ENCODE results near the gene RNASEL.
"Not testable (repeated sequence)": the region's sequence is repeated elsewhere in the genome, so short reads cannot be mapped to it uniquely, and the experiment has no call there.

Gene RNASEL, protein sequence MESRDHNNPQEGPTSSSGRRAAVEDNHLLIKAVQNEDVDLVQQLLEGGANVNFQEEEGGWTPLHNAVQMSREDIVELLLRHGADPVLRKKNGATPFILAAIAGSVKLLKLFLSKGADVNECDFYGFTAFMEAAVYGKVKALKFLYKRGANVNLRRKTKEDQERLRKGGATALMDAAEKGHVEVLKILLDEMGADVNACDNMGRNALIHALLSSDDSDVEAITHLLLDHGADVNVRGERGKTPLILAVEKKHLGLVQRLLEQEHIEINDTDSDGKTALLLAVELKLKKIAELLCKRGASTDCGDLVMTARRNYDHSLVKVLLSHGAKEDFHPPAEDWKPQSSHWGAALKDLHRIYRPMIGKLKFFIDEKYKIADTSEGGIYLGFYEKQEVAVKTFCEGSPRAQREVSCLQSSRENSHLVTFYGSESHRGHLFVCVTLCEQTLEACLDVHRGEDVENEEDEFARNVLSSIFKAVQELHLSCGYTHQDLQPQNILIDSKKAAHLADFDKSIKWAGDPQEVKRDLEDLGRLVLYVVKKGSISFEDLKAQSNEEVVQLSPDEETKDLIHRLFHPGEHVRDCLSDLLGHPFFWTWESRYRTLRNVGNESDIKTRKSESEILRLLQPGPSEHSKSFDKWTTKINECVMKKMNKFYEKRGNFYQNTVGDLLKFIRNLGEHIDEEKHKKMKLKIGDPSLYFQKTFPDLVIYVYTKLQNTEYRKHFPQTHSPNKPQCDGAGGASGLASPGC

DNA sequence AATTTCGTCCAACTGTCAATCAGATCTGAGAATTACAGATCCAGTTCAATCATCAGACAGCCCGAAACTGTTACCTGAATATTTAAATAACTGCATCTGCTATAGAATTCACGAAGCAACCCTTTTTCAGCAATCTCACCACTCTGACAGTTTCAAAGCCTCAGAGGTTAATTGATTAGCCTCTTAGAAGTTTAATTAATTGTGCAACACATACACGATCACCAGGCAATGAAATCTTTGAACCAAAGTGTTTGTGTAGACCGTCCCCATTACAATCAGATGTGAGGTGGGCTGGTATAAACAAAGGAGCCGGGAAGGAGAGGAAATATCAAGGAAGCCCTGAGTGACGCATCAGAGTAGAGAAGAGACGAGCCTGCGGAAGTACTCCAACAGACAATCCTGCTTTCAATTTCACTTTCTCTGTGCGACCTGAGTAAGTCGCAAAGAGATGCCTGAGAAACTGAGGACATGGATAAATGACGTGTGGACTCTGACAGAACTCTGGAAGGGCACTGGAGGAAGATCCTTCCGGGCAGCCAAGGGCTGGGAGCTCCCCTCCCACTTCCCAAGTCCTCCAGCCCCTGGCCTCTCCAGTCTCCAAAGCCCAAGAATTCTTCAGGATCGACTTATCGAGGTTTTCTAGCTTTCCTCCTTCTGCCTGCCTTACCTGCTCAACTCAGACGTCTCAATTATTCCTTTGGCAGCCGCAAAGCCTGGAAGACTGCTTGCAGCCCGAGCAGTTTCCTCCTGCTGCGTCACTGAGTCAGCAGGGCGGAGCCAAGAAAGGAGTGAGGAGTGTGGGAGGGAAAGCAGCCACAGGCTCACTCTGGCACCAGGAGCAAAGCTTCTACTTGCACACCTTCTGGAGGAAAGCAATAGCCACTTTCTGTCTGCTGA lies at the start of gene RNASEL:
Gene RNASEL, minus strand, starts transcription at position 757 of the 897 bp plus-strand sequence. CDS start 2,450 bp downstream, outside the sequence.
- no peak for DNase-seq (ENCODE audit: low read depth in 2 of 2)

DNA sequence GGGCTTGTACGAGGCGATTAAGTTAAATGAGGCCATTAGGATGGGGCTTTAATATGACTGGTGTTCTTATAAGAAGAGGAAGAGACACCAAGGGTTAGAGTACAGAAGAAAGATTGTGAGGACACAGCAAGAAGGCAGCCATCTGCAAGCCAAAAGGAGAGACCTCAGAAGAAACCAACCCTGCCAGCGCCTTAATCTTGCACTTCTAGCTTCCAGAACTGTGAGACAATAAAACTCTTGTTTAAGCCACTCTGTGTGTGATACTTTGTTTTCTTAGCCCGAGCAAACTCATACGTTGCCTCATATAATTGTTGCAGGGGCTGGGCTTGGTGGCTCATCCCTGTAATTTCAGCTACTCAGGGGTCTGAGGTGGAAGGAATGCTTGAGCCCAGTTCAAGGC lies 48.7 kb upstream of the RNASEL start:
- no peak for DNase-seq (ENCODE audit: low read depth in 2 of 2)

DNA sequence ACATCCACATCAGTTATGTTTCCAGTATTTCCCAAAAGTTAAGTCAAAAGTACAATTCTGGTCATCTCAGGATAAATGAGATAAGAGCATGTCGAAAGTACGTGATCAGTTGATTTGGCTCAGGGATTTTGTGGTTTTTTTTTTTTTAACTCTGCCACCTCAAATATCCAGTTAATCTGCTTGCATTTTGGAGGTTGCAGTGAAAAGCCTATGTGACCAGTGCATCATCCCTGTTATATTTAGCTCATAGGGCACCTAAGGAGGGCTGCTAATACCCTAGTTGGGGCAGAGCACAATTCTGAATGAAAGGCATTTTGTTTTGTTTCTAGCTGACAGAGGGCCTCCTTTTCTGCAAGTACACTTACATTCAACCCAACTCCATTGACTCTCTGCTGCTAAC lies 46.8 kb upstream of the RNASEL start:
- DNase-seq (ENCODE audit: low read depth in 2 of 2), result no peak

DNA sequence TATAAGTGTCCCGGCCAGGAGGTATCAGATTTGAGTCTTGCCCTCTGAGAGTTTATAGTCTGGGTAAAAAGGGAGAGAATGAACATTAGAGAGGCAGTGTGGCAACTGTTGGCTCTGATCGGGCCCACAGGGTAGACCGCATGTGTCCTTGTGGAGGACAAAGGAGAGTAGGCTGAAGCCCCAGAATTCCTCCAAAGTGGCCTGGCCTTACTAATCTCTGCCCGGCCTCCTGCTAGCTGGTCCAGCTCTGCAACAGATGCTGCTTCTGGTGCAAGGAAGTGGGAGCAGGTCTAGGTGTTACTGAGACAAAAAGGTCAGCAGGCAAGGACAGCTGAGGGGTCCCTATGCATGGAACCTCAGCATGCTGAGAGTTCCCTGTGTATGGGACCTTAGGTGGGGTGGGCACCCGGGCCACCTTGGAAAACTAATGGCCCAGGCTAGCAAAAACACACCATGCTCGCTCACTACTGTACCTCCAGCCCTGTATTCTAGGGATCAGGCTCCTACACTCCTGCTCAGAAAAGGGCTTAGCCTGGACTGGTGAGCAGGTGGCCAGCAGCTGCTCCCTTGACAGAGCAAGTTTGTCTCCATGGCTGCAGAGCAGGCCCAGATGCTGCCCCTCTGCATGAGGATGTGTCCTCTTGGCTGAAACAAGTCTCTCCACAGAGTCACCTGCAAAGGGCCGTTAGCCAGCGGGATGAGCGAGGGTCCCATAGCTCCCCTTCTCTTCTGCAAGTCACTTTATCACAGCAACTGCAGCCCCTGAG lies 45.4 kb upstream of the RNASEL start:
- DNase-seq (ENCODE audit: low read depth in 2 of 2), result no peak

DNA sequence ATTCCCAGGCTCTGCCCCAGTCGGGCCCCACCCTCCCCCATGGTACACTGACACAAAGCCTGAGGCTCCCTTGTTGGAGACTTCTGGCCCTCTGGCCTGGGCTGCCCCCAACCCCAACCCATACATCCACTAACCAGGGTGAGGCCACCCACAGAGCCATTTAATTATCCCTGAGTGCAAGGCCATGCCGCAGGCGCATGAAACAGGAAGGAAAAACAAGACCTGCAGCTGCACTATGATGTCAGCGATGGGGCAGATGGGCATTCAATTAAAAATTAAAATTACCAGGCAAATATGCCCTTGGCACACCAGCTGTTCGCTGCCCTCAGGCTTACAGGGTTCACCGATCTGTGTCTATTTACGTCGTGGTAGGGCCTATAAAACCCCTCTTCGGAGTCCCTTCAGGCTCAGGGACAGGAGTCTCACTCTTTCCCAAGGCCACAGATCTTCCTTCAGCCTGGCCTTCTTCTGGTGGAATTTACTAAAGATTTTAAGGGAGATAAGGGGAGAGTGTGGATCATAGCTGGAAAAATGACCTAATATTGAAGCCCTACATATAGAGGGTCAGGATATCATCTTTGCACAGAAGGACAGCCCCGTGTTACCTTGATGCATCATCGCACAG lies 44.7 kb upstream of the RNASEL start:
- no peak for DNase-seq (ENCODE audit: low read depth in 2 of 2)

DNA sequence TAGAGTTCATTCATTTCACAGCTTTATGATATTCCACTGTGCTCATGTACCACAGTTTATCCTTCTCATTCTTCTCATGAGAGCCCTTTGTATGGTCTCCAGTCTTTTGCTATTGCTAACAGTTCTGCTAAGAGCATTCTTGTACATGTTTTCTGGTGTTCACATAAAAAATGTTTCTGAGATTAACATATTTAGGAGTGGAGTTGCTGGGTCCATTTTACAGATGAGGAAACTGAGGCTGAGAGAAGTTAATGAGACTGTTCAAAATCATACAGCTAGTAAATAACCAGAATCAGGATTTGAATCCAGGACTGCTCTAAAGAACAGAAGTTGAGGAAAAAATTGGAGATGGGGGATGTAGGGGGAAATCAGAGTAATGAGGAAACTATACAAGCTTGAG lies 44.0 kb upstream of the RNASEL start:
- DNase-seq (ENCODE audit: low read depth in 2 of 2), result no peak

DNA sequence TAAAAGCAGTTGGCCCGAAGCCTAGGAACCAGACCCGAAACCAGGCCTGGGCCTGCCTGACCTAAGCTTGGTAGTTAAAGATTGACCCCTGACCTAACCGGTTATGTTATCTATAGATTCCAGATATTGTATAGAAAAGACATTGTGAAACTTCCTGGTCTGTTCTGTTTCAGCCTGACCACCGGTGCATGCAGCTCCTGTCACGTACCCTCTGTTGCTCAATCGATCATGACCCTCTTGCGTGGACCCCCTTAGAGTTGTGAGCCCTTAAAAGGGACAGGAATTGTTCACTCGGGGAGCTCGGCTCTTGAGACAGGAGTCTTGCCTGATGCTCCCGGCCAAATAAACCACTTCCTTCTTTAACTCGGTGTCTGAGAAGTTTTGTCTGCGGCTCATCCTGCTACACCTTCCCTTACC lies 43.4 kb upstream of the RNASEL start:
- not testable (repeated sequence) for DNase-seq (ENCODE audit: low read depth in 2 of 2)

DNA sequence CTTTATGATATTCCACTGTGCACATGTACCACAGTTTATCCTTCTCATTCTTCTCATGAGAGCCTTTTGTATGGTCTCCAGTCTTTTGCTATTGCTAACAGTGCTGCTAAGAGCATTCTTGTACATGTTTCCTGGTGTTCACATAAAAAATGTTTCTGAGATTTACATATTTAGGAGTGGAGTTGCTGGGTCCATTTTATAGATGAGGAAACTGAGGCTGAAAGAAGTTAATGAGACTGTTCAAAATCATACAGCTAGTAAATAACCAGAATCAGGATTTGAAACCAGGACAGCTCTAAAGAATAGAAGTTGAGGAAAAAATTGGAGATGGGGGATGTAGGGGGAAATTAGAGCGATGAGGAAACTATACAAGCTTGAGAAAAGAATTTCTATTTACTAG lies 42.9 kb upstream of the RNASEL start:
- no peak for DNase-seq (ENCODE audit: low read depth in 2 of 2)

DNA sequence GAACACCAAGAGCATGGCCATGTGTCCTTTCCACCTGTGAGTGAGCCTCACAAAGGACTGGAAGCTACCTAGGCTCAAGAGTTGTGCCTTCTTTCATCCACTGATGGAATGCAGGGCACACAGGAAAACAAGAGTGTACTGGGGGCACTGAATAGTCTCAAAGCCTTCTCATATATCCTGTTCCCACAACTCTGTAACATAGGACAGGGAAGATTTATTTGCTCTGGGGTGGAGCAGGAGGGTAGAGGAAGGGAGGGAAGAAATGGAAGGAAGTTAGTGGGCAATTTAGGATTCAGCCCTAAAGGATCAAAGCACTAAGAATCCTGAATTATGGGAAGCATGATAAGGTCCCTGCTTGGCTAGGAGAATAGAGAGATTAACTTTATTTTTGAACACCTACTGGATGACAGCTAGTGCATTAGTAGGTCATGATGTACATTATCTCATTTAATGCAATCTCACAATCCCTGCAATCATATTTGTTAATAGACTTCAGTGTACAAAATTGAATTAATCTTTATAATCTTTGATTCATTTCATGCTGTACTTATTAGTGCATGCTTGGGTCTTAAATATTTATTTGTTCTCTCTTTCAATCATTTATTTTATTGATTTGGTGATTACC lies 42.1 kb upstream of the RNASEL start:
- no peak for DNase-seq (ENCODE audit: low read depth in 2 of 2)

DNA sequence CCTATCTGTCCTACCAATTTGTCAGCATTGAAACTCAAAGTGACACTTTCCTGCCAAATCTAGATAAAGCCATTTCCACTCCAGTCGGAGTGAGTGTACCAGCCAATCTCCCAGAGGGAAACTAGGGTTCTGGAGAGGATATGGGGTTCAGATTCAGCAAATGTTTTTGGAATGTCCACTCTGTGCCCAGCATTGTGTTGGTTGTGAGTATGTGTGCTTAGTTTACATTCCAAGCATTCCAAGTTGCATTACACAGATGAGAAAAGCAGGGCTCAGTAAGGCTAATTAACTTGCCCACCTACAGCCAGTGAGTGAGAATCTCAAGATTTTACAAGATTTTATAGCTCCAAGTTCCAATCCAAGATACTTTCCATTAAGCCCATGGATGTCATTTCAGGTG lies 41.5 kb upstream of the RNASEL start:
- DNase-seq (ENCODE audit: low read depth in 2 of 2), result no peak

DNA sequence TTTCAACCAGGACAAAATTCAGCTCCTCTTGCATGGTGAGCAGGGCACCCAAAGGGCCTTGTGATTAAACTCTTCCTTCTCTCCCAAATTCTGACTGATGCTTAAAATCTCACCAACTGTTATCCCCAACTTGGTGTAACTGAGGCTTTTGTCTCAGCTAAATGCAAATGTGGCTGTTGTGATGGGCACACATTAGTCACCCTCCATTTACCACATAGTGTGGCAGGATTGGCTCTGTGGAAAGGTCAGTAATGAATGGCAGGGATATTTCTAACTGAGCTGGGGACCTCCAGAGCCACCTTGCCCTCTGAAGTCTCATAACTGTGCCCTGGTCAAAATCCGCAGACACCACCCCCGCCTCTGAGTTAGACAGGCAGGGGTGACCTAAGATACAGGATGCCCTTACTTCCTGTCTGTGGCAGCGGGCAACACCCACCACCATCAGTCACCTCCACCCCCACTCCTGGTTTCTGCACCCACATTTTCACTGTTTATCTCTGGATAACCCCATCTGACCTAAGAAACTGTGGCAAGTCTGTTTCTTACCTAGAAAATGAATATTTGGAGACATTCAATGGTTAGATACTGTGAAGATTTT lies 40.5 kb upstream of the RNASEL start:
- DNase-seq (ENCODE audit: low read depth in 2 of 2), result peak; percentile 47 to 57

DNA sequence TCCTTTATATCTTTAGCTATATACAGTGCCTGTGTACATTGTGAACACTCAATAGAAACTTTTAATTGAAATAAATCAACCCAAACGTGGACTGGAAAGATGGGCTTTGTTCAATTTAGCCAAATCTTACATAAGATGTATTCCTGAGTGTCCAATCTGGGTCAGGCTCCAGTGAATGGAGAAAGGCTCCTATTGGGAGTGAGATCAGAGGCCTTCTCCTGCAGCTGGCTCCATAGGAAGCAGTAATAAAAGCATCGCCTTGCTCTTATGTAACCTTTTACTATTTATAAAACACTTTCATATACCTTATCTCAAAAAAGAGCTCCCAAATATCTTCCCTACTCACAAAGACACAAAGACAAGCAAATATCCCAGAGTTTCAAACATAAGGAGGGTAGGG lies 40.0 kb upstream of the RNASEL start:
- DNase-seq (ENCODE audit: low read depth in 2 of 2), result no peak

DNA sequence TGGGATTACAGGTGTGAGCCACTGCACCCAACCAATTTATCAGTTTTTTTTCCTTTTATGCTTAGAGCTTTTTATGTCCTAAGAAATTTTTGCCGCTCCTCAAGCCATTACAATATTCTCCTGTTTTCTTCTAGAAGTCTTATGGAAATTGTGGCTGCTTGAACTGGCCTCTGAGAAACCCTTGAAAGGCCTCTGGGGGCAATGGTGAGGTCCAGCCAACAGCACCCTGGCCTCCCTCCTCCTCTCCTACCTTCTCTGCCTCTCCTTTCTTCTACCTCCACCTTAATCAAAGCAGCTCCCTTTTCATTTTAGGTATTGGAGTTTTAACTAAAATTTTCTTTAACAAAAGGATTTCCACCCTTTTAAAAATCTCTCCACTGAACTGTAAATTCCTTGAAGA lies 39.6 kb upstream of the RNASEL start:
- DNase-seq (ENCODE audit: low read depth in 2 of 2), result no peak

DNA sequence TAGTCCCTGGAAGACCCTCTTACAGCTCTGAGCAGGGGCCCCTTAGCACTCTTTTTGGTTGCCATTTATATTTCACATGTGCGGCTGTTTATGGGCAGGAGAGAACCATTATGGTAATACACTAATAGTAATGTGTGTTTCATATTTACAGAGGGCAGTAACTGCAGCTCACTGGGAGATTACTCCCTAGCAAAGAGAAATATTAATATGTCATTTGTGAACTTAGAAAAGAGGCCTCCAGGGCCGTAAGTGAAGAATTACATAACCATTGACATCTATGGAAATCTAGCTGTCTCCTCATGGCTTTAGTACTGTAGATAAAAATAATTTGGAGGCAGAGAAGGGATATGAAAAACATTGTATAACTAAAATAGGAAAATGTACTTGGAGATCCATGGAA lies 38.6 kb upstream of the RNASEL start:
- DNase-seq (ENCODE audit: low read depth in 2 of 2), result no peak

DNA sequence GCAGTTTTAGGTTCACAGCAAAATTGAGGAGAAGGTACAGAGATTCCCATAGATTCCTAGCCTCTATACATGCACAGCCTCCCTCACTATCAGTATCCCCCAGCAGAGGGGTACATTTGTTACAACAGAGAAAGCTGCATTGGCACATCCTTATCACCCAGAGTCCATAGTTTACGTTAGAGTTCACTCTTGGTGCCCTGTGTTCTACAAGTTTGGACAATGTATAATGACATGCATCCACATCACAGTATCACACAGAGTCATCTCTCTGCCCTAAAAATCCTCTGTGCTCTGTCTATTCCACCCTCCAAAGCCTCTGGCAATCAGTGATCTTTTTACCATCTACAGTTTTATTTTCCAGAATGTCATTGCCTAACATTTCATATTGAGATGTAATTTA lies 37.5 kb upstream of the RNASEL start:
- no peak for DNase-seq (ENCODE audit: low read depth in 2 of 2)

DNA sequence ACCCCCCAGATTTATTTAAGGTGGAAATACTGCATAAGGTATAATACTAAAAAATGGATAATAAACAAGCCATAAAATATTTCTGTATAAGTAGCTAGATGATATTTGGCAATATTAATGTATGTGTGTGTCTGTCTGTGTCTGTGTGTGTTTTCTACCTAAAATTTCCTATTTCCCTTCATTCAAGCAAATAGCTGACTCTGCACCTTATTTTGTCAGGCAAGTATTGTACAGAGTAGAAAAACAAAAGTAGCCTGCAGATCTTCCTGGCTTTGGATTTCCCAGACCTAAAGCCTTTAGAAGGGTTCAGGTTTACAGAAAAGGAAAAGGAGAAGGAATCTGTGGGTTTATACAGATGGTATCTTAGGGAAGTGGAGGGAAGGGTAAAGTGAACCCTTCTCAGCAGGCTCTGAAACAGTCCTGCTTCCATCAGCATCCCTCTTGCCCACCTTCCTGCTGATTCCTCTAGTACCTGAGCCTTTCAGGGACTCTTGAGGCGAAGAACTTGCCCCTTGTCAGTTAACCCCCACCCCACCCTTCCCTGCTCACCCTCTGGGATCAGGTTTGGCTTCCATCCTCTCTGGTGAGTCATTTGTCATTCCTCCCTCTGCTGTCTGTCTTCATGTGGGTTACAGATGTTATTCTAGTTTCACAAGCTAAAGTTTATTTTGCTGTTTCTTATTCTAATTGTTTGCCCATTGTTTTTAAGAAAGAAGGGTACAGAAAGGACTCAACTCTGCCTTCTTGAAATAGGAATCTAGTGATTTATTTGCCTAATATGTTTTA lies 36.9 kb upstream of the RNASEL start:
- DNase-seq (ENCODE audit: low read depth in 2 of 2), result no peak

DNA sequence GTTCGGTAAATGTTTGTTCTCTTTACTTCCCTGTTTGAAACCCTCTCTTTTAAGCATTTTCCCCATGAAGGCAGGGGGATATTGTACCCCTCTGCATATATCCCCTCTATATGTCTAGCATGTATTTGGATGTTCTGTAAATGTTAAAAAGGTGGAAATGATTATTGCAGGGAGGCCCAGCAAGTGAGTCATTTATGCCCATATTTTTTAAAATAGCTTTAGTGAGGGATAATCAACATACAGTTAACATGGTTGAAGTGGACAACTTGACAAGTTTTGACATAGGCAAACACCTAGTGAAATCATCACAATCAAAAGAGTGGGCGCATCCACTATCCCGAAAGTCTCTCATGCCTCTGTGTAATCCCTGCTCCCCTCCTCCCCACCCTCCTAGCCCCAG lies 36.0 kb upstream of the RNASEL start:
- DNase-seq (ENCODE audit: low read depth in 2 of 2), result no peak

DNA sequence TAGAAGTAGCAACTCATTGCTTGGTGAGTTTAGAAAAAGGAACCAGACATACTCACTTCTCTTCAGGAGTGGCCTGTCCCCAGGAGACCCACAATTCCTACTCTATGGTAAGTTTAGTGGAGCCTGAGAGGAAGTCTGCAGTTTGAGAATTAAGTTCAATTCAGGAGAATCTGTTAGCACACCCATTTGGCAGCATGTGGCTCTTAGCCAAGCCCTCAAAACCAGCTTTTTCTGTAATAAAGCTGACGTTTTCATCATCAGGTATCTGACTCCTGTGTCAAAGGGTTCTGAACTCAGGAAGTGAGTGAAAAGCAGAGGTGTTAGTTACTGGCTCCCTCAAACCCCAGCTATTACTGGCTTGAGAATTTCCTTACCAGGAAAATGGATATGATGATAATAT lies 35.5 kb upstream of the RNASEL start:
- DNase-seq (ENCODE audit: low read depth in 2 of 2), result no peak

DNA sequence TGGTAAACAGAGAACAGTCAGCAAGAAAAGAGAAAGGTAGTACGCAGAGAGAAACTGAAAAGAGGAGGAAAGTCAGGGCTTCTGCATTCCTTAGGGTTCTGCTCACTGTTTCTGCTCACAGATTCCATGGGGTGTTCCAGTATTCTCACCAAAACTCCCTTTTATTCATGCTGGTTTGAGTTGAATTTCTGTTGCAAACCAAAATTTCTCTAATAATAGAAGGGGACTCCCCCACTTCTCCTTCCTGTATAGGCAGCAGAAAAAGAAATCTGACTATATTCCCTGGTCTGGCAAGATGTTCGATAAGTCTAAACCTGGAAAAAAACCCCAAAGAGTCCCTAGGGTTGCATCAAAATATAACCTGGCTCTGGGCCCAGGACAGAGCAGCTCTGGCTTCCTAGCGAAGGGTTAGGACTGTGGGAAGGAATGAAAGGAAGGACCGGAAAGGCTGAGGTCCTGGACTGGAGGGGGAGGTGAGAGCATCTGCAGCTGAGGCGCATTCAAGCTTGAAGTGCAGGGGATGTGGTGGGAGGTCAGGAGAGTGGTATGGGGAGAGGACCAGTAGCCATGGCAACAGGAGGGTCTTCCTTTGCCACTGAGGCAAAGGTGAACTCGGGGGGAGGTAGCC lies 34.0 kb upstream of the RNASEL start:
- no peak for DNase-seq (ENCODE audit: low read depth in 2 of 2)

All from stimulated activated CD4-positive, alpha-beta T cell treated with anti-CD3 and anti-CD28 coated beads, Interleukin-15, amount 100 ng/mL, for 48 hours (primary cell).